GM12873 (cell line): ENCODE measurements around the gene CRB2.

ENCODE experiments used
- CTCF ChIP-seq: IDR thresholded peaks from 2 replicates; pipeline ENCODE4 v1.5.1; 2012; ENCODE audit warnings: low read depth, mild to moderate bottlenecking, moderate library complexity, low read length, control low read depth; ENCODE audit not compliant: insufficient read depth; ENCODE audit errors: missing control alignments

Gene CRB2

DNA sequence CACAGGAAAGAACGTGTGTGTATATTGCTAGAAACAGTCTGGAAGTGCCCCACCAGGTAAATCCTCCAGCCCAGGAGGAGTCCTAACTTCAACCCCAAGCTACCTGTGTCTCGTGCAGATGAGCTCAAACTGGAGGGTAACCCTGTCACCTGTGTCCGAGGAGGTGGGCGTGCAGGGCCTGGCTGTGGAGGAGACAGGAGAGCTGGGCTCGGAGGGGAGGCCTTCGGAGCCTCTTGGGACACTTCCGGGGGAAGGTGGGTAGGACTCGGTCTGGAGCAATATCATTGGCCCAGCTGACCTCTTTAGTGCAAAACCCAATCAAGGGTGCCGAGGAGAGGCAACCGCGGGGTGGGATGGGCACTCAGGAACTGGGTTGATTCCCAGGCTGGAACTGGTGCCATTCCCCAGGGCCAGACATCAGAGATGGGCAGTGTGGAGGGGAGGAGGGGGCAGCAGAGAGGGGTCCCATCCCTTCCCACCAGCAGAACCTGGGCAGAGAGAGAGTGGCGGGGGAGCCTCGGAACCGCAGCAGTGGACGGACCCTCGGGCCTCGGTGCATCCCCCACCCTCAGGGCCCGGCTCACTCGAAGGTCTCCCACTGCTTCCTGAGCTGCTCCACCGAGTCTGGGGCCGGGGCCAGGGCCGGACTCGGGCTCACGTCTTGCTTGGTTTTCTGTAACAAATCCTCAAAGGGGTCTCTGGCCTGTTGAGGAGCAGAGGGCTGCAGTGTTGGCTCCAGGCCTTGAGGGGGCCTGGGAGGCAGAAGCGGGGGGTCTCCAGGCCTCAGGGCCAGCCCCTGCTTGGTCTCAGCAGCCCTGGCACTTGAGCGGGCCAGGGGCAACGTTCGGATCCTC, 25.1 kb downstream of the CRB2 start:
- no peak for TF ChIP-seq CTCF

DNA sequence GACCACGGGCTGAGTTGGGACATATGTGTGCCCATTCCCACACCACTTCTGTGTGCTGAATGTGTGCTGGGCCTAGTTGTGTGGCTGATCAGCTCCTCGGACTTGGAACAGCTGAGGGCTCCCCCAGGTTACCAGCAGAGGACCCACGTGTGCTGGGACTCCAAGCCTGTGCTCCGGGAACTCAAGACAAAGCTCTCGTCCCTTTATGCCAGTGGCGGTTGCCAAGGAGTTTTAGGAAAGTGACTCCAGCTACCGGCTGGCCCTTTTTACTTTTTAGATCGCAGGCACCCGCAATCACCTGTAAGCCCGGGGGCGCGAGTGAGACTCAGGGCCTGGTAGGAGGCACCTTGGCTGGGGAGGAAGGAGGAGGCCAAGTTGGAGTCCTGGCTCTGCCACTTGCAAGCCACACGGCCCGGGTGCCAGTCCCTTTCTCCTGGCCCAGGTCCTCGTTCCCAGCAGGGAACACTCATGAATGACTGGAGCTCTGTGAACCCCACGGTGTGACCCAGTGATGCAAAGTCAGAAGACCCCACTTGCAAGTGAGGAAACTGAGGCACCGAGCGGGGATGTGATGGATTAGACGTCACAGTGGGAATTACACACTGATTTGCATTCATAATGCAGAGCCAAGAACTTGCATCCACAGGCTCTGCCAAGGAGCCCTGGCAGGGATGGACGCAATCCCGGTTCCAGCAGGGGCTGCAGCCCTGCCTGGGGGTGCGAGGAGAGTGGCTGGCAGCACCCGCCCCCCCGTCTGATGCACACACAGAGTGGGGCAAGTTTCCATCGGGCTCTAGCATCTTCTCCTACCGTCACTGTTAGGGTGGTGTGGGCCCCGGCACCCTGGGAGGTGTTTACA, 26.9 kb downstream of the CRB2 start:
- no peak for TF ChIP-seq CTCF

- TF ChIP-seq CTCF = no peak
Measured at GRCh38 chr9:123383512-123384170, 27.6 kb downstream of the CRB2 start.

GRCh38 chr9:123387686-123388085, 31.7 kb downstream of the CRB2 start:
- TF ChIP-seq CTCF = no peak

- TF ChIP-seq CTCF = no peak
Measured at GRCh38 chr9:123389070-123389469, 33.1 kb downstream of the CRB2 start.

DNA sequence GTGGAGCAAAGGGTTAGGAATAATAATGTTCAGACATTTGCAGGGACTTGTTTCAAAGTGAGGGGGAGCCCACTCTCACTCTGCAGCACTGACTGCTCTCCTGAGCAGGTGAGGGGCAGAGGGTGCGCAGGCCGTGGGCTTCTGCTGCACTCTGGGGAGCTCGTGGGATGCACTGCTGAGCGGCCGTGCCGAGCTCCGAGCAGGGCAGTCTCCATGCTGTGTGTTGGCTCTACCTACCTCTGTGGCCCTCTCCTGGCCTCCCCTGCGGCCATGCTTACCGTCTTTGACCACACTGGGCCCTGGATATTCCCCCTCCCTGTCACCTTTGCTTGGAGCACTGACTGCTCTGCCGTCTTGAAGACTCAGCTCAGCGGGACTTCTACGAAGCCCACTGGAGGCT, 33.7 kb downstream of the CRB2 start:
- no peak for TF ChIP-seq CTCF
